ENCODE measurements around the gene OR10X1.

OR10X1 gene

DNA sequence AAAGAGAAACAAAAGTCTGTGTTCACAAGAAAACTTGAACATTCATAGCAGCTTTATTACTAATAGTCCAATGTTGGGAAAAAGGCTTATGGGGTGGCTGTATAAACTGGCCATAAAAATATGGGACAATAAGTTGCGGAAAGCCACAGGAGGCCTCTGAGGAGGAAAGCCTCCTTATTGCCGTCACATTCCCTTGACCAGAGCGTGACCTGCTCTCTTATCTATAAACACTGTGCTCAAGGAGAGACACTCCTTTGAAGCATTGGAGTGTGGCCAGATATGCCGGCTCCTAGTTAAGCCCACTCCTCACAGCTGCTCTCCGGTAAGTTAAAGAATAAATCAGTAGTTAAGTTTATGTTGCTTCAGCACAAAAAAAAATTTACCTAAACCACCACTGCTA is 45.2 kb downstream of the OR10X1 start:
- no peak for DNase-seq (ENCODE audit: low read depth in 1 of 2, low spot score in 1 of 2)
- Histone ChIP-seq H3K4me3 (replicated peaks; ENCODE audit: insufficient read depth, low read length) (no peak overlapping the region), H3K27me3 (ENCODE audit: insufficient read depth, poor library complexity, severe bottlenecking) (no peaks in the 10 kb centered on the region), H3K27ac (replicated peaks) (no peak overlapping the region)
- TF ChIP-seq GABPA (IDR thresholded peaks at IDR 0.05; ENCODE audit: low read depth) (no peak), POLR2AphosphoS5 (IDR thresholded peaks at IDR 0.05; ENCODE audit: low read depth) (no peak), SPI1 (IDR thresholded peaks at IDR 0.05; ENCODE audit: borderline replicate concordance, low read depth) (no peak)
- TF ChIP-seq, protein P1, sequence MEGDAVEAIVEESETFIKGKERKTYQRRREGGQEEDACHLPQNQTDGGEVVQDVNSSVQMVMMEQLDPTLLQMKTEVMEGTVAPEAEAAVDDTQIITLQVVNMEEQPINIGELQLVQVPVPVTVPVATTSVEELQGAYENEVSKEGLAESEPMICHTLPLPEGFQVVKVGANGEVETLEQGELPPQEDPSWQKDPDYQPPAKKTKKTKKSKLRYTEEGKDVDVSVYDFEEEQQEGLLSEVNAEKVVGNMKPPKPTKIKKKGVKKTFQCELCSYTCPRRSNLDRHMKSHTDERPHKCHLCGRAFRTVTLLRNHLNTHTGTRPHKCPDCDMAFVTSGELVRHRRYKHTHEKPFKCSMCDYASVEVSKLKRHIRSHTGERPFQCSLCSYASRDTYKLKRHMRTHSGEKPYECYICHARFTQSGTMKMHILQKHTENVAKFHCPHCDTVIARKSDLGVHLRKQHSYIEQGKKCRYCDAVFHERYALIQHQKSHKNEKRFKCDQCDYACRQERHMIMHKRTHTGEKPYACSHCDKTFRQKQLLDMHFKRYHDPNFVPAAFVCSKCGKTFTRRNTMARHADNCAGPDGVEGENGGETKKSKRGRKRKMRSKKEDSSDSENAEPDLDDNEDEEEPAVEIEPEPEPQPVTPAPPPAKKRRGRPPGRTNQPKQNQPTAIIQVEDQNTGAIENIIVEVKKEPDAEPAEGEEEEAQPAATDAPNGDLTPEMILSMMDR (IDR thresholded peaks at IDR 0.05; ENCODE audit: insufficient read depth, low read length), result no peak
- TF ChIP-seq, protein P2, sequence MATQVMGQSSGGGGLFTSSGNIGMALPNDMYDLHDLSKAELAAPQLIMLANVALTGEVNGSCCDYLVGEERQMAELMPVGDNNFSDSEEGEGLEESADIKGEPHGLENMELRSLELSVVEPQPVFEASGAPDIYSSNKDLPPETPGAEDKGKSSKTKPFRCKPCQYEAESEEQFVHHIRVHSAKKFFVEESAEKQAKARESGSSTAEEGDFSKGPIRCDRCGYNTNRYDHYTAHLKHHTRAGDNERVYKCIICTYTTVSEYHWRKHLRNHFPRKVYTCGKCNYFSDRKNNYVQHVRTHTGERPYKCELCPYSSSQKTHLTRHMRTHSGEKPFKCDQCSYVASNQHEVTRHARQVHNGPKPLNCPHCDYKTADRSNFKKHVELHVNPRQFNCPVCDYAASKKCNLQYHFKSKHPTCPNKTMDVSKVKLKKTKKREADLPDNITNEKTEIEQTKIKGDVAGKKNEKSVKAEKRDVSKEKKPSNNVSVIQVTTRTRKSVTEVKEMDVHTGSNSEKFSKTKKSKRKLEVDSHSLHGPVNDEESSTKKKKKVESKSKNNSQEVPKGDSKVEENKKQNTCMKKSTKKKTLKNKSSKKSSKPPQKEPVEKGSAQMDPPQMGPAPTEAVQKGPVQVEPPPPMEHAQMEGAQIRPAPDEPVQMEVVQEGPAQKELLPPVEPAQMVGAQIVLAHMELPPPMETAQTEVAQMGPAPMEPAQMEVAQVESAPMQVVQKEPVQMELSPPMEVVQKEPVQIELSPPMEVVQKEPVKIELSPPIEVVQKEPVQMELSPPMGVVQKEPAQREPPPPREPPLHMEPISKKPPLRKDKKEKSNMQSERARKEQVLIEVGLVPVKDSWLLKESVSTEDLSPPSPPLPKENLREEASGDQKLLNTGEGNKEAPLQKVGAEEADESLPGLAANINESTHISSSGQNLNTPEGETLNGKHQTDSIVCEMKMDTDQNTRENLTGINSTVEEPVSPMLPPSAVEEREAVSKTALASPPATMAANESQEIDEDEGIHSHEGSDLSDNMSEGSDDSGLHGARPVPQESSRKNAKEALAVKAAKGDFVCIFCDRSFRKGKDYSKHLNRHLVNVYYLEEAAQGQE (IDR thresholded peaks at IDR 0.05; ENCODE audit: insufficient replicate concordance, low read depth), result no peak
